HepG2 (cell line): Measurements from ENCODE around the gene TUBA4A. TPM values are rescaled to one million over a fixed set of nuclear protein-coding genes. Genes with fewer than 3 reads are reported as not detected.
A peak's percentile ranks its signal among the peaks of the same experiment; 100 is the strongest.

Source experiments
- ARID4A ChIP-seq: sonication (generic); formaldehyde crosslinking; IDR thresholded peaks from 2 replicates; pipeline ENCODE4 v1.5.0; 2020; ENCODE audit warnings: mild to moderate bottlenecking, missing genetic modification reagents, borderline replicate concordance
- ATF1 ChIP-seq: IDR thresholded peaks from 2 replicates; pipeline ENCODE4 v1.6.1; 2016; ENCODE audit warnings: mild to moderate bottlenecking, control low read depth
- BCL6 ChIP-seq: IDR thresholded peaks from 2 replicates; pipeline ENCODE4 v1.6.1; 2016; ENCODE audit warnings: missing genetic modification reagents, missing compliant biosample characterization
- DR1 ChIP-seq: sonication (generic); formaldehyde crosslinking; IDR thresholded peaks from 2 replicates; pipeline ENCODE4 v1.8.0; 2021; ENCODE audit warnings: mild to moderate bottlenecking, missing genetic modification reagents, inconsistent platforms
- FOXO4 ChIP-seq: sonication (generic); formaldehyde crosslinking; conservative IDR thresholded peaks from 2 replicates; pipeline ENCODE4 v1.8.1; 2023; ENCODE audit warnings: missing genetic modification reagents
- ISX ChIP-seq: sonication (generic); formaldehyde crosslinking; conservative IDR thresholded peaks from 2 replicates; pipeline ENCODE4 v1.5.0; 2020; ENCODE audit warnings: missing genetic modification reagents
- MAX ChIP-seq: IDR thresholded peaks from 2 replicates; pipeline ENCODE4 v1.6.1; 2012; ENCODE audit warnings: inconsistent platforms
- NFIC ChIP-seq: IDR thresholded peaks from 2 replicates; pipeline ENCODE4 v1.6.1; 2012; ENCODE audit warnings: mild to moderate bottlenecking, low read length, inconsistent platforms
- PCBP1 ChIP-seq: fragments of 200-400 bp; formaldehyde crosslinking; IDR thresholded peaks from 2 replicates; pipeline ENCODE4 v1.6.1; 2017; ENCODE audit warnings: mild to moderate bottlenecking, low read depth, low read length, borderline replicate concordance
- SP4 ChIP-seq: sonication (generic); formaldehyde crosslinking; IDR thresholded peaks from 2 replicates; pipeline ENCODE4 v1.8.1; 2023; ENCODE audit warnings: mild to moderate bottlenecking, missing genetic modification reagents
- TMF1 ChIP-seq: sonication (generic); formaldehyde crosslinking; IDR thresholded peaks from 2 replicates; pipeline ENCODE4 v1.8.1; 2022; ENCODE audit warnings: low read depth, missing genetic modification reagents
- TSC22D2 ChIP-seq: sonication (generic); formaldehyde crosslinking; IDR thresholded peaks from 2 replicates; pipeline ENCODE4 v1.5.1; 2020; ENCODE audit warnings: missing genetic modification reagents, mild to moderate bottlenecking, borderline replicate concordance
- ZBTB7A ChIP-seq: sonication (generic); formaldehyde crosslinking; IDR thresholded peaks from 2 replicates; pipeline ENCODE4 v1.8.0; 2022; ENCODE audit warnings: mild to moderate bottlenecking, missing genetic modification reagents
- ZFP36L2 ChIP-seq: sonication (generic); formaldehyde crosslinking; IDR thresholded peaks from 2 replicates; pipeline ENCODE4 v1.4.0; 2020; ENCODE audit warnings: missing genetic modification reagents
- ZNF10 ChIP-seq: sonication (generic); formaldehyde crosslinking; IDR thresholded peaks from 2 replicates; pipeline ENCODE4 v1.4.0; 2020; ENCODE audit warnings: mild to moderate bottlenecking, low read depth, missing genetic modification reagents, borderline replicate concordance
- ZNF143 ChIP-seq: sonication (generic); formaldehyde crosslinking; IDR thresholded peaks from 2 replicates; pipeline ENCODE4 v1.4.0; 2020; ENCODE audit warnings: missing genetic modification reagents
- ZNF207 ChIP-seq: fragments of 450-650 bp; IDR thresholded peaks from 2 replicates; pipeline ENCODE4 v1.6.1; 2016; ENCODE audit warnings: antibody characterized with exemption, borderline replicate concordance
- ZNF362 ChIP-seq: sonication (generic); formaldehyde crosslinking; IDR thresholded peaks from 2 replicates; pipeline ENCODE4 v1.4.0; 2020; ENCODE audit warnings: missing genetic modification reagents, mild to moderate bottlenecking, borderline replicate concordance
- ZNF512 ChIP-seq: sonication (generic); formaldehyde crosslinking; IDR thresholded peaks from 2 replicates; pipeline ENCODE4 v1.4.0; 2020; ENCODE audit warnings: mild to moderate bottlenecking, missing genetic modification reagents
- ZNF615 ChIP-seq: sonication (generic); formaldehyde crosslinking; IDR thresholded peaks from 2 replicates; pipeline ENCODE4 v1.5.0; 2020; ENCODE audit warnings: mild to moderate bottlenecking, missing genetic modification reagents, borderline replicate concordance
- ZNF879 ChIP-seq: sonication (generic); formaldehyde crosslinking; IDR thresholded peaks from 2 replicates; pipeline ENCODE4 v1.8.1; 2023; ENCODE audit warnings: missing genetic modification reagents
- polyA plus RNA-seq, 8 experiments: library from polyadenylated mRNA; depleted of rRNA in 3 of 8; stranded (reverse) in 7 of 8; unstranded in 1 of 8; fragments of >200 nt; fragmentation: Illumina TruSeq in 4 of 8; extraction: Trizol in 4 of 8; gene quantifications; 2 replicates each; pipeline versions ENCODE4 v1.2.1 to v1.2.3, GENCODE V29; 2011 to 2016; ENCODE audit warnings: low read depth in 4 of 8, missing spikeins in 1 of 8, mixed read lengths in 1 of 8; ENCODE audit not compliant: insufficient read depth in 1 of 8
- total RNA-seq, 5 experiments: library from RNA; depleted of rRNA; stranded (reverse); fragments of >200 nt; fragmentation: Illumina TruSeq; extraction: Trizol; gene quantifications; 2 replicates each; pipeline ENCODE4 v1.2.3, GENCODE V29; 2016; ENCODE audit warnings: low read depth in 1 of 5

The TUBA4A gene
- total and polyA plus RNA-seq, 2 of the 13 experiments (the other 11 are each of a cell fraction or from before 2014, with no cell fraction given): 1.3 to 12.7 TPM

GRCh38 chr2:219279151-219279915 is 25.6 kb upstream of the TUBA4A start, which contains the start of gene DNAJB2 (continued):
- no peak for TF ChIP-seq ZFP36L2 (CRISPR knock-in tag)
- TF ChIP-seq ZNF10: no peak
- peak; percentile 87; the same call in 1 of the 2 replicates for TF ChIP-seq TSC22D2 (CRISPR knock-in tag)
- peak; percentile 73 for TF ChIP-seq ATF1 (CRISPR knock-in tag)
- TF ChIP-seq FOXO4 (CRISPR knock-in tag): no peak
- peak; percentile 90 for TF ChIP-seq ZNF143 (CRISPR knock-in tag)
- no peak for TF ChIP-seq ZNF362 (CRISPR knock-in tag)
- TF ChIP-seq ZNF615 (CRISPR knock-in tag): no peak
- TF ChIP-seq PCBP1: no peak
- TF ChIP-seq ARID4A (CRISPR knock-in tag): peak; percentile 91; the same call in 1 of the 2 replicates
- TF ChIP-seq TMF1 (CRISPR knock-in tag): no peak; the same call in 1 of the 2 replicates
- peak; percentile 96 for TF ChIP-seq MAX
- TF ChIP-seq SP4 (CRISPR knock-in tag): peak; percentile 92
- TF ChIP-seq ZBTB7A (CRISPR knock-in tag): no peak
- TF ChIP-seq NFIC: no peak
- no peak for TF ChIP-seq ZNF207
- TF ChIP-seq DR1 (CRISPR knock-in tag): peak; percentile 84
- no peak for TF ChIP-seq ZNF512 (CRISPR knock-in tag)
- no peak for TF ChIP-seq ZNF879 (CRISPR knock-in tag)
- no peak for TF ChIP-seq ISX (CRISPR knock-in tag)
- peak; percentile 61 for TF ChIP-seq BCL6 (CRISPR knock-in tag)
